ENCODE measurements around the gene INPP4B.
A peak's percentile ranks its signal among the peaks of the same experiment; 100 is the strongest.

The INPP4B gene

DNA sequence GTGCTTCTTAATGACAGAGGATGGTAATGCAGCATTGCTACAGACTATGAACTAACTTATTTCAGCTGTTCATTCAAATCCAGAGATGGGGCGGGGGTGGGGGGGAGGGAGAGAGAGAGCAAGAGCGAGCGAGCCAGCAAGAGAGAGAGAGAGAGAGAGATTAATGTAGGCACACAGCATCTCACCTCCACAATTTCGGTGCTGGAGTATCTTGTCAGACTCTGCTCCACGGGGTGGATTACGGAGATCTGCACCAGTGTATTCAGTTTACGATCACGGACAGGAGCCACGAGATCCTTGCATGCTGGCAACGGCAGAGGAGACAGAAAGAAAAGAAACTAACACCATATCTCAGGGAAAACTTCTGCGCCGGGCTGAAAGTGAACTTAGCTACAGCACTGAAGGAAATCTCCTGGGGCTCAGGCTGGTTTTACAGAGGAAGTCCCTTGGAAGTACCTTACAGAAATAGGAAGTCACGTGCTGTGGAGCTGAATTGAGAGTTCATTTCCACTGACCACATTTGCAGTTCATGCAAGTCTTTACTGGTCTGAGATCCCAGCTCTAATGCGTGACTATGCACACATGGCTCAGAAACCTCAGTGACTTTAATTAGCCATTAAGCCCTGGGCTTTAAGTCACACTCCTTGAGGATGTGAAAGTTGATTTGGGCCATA lies 440.9 kb downstream of the INPP4B start:
- Histone ChIP-seq H3K4me1 (ENCODE audit: insufficient read depth, low read length, severe bottlenecking) (no peaks in the 10 kb centered on the region), H3F3A (ENCODE audit: insufficient read depth, low read length) (no peaks in the 10 kb centered on the region), H3K36me3 (ENCODE audit: insufficient read depth, low read length) (no peaks in the 10 kb centered on the region), H4K20me1 (ENCODE audit: insufficient read depth, low read length) (no peaks in the 10 kb centered on the region), H3K4me3 (ENCODE audit: low read depth, low read length, poor library complexity, severe bottlenecking) (peak overlapping the region; percentile 13), H3K79me2 (ENCODE audit: insufficient read depth, low read length) (no peaks in the 10 kb centered on the region), H3K9me2 (ENCODE audit: low read depth, low read length) (no peaks in the 10 kb centered on the region), H3K4me2 (ENCODE audit: low read length) (no peak overlapping the region), H2AFZ (ENCODE audit: low read length) (no peak overlapping the region), H3K9me3 (ENCODE audit: low read length) (no peaks in the 10 kb centered on the region), H3K9ac (ENCODE audit: low read length) (no peak overlapping the region), H3K27ac (ENCODE audit: low read depth, low read length, poor library complexity, severe bottlenecking) (no peak overlapping the region), H3K27me3 (ENCODE audit: insufficient read depth, low read length) (no peaks in the 10 kb centered on the region)
- TF ChIP-seq EZH2 (IDR thresholded peaks at IDR 0.05; ENCODE audit: borderline replicate concordance, low read length), result no peak
- TF ChIP-seq CTCF (IDR thresholded peaks at IDR 0.05; ENCODE audit: low read length), result no peak

DNA sequence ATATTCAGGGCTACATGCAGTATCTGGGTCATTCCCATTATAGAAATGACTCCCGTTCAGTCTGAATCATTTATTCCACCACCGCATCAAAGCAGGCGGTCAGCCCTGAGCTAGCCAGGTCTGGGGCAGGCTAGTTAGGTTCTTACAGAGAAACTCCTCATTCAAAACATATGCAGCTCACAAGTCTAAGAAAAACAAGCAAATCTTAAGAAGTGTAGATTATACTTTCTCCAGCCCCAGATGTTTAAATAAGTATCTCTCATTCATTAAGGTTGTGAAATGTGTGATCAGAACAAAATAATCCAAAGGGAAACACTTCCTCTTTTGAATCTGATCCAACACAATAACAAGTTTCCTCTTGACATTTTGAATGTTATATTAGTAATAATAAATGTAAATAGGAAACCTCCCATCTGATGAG lies 441.9 kb downstream of the INPP4B start:
- H2AFZ ChIP-seq (ENCODE audit: low read length), result no peak overlapping the region
- H4K20me1 ChIP-seq (ENCODE audit: insufficient read depth, low read length), result no peaks in the 10 kb centered on the region
- H3K4me1 ChIP-seq (ENCODE audit: insufficient read depth, low read length, severe bottlenecking), result no peaks in the 10 kb centered on the region
- no peaks in the 10 kb centered on the region for H3K79me2 ChIP-seq (ENCODE audit: insufficient read depth, low read length)
- H3F3A ChIP-seq (ENCODE audit: insufficient read depth, low read length), result no peaks in the 10 kb centered on the region
- no peaks in the 10 kb centered on the region for H3K9me2 ChIP-seq (ENCODE audit: low read depth, low read length)
- H3K9ac ChIP-seq (ENCODE audit: low read length), result no peak overlapping the region
- no peaks in the 10 kb centered on the region for H3K9me3 ChIP-seq (ENCODE audit: low read length)
- no peak overlapping the region for H3K4me2 ChIP-seq (ENCODE audit: low read length)
- no peak overlapping the region for H3K4me3 ChIP-seq (ENCODE audit: low read depth, low read length, poor library complexity, severe bottlenecking)
- no peaks in the 10 kb centered on the region for H3K36me3 ChIP-seq (ENCODE audit: insufficient read depth, low read length)
- TF ChIP-seq EZH2 (IDR thresholded peaks at IDR 0.05; ENCODE audit: borderline replicate concordance, low read length), result no peak
- no peak for TF ChIP-seq CTCF (IDR thresholded peaks at IDR 0.05; ENCODE audit: low read length)
- no peak overlapping the region for H3K27ac ChIP-seq (ENCODE audit: low read depth, low read length, poor library complexity, severe bottlenecking)
- H3K27me3 ChIP-seq (ENCODE audit: insufficient read depth, low read length), result no peaks in the 10 kb centered on the region

DNA sequence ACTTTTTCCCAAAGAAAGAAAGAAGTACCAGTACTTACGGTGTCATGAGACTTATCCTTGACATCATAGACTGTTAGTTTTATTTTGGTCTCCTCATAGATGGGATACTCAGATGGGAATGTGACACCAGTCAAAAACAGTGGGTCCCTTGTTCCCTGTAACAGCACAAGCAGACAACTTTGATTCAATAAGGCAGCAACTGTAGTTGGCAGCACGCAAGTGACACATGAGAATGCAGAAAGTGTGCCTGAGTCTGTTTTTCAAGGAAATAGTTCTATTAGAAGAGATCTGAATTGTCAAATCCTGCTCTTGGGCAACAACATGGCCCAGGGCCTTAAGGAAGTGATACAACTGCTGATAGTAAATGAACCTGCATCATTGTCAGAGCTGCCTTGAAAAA lies 443.2 kb downstream of the INPP4B start:
- Histone ChIP-seq H3K27ac (ENCODE audit: low read depth, low read length, poor library complexity, severe bottlenecking) (no peak overlapping the region), H3K4me3 (ENCODE audit: low read depth, low read length, poor library complexity, severe bottlenecking) (no peak overlapping the region), H3K9ac (ENCODE audit: low read length) (no peak overlapping the region)

More for the DNA sequence above, 443.2 kb downstream of the INPP4B start:
- Histone ChIP-seq H3K4me2 (ENCODE audit: low read length) (no peak overlapping the region), H3K36me3 (ENCODE audit: insufficient read depth, low read length) (no peaks in the 10 kb centered on the region), H3F3A (ENCODE audit: insufficient read depth, low read length) (no peaks in the 10 kb centered on the region), H3K9me3 (ENCODE audit: low read length) (no peaks in the 10 kb centered on the region), H3K79me2 (ENCODE audit: insufficient read depth, low read length) (no peaks in the 10 kb centered on the region), H2AFZ (ENCODE audit: low read length) (no peak overlapping the region), H4K20me1 (ENCODE audit: insufficient read depth, low read length) (no peaks in the 10 kb centered on the region), H3K4me1 (ENCODE audit: insufficient read depth, low read length, severe bottlenecking) (no peaks in the 10 kb centered on the region), H3K27me3 (ENCODE audit: insufficient read depth, low read length) (no peaks in the 10 kb centered on the region), H3K9me2 (ENCODE audit: low read depth, low read length) (no peaks in the 10 kb centered on the region)
- TF ChIP-seq EZH2 (IDR thresholded peaks at IDR 0.05; ENCODE audit: borderline replicate concordance, low read length), result no peak
- no peak for TF ChIP-seq CTCF (IDR thresholded peaks at IDR 0.05; ENCODE audit: low read length)
